IMR-90 (cell line): ENCODE results near the gene AAMP. TPM values are rescaled to one million over a fixed set of nuclear protein-coding genes. Genes with fewer than 3 reads are reported as not detected.

Experiments
- ATAC-seq: fragments of 200-7000 bp; cut with Tn5 transposase; 2 replicates; pipeline ENCODE4 v1.9.1; 2020; ENCODE audit warnings: low read depth, mild to moderate bottlenecking, moderate library complexity
- BruUV-seq: library from RNA; stranded (reverse); fragments of 400-500 nt; replicated peaks from 2 replicates; lab custom pipeline; 2021; lab: Mats Ljungman, UMichigan
- CTCF ChIA-PET: fragments of 300-600 bp; formaldehyde crosslinking; extraction: SDS; loops from one replicate; lab custom pipeline; 2021; ENCODE audit warnings: antibody characterized with exemption; lab: Yijun Ruan, JAX
- POLR2A ChIA-PET: fragments of 300-600 bp; sonication (Branson Sonifier 250); formaldehyde crosslinking; loops from one replicate; lab custom pipeline; 2022; ENCODE audit warnings: antibody characterized with exemption; ENCODE audit not compliant: unreplicated experiment; lab: Charles Lee
- DNase-seq: peaks from one replicate; pipeline ENCODE4 v3.0.0; 2013
- H2AFZ ChIP-seq: replicated peaks from 2 replicates; pipeline ENCODE3; 2013; ENCODE audit warnings: low read length, mild to moderate bottlenecking; ENCODE audit not compliant: poor library complexity
- H2AK5ac ChIP-seq: 2 replicates; pipeline ENCODE4 v1.6.1; 2013; ENCODE audit warnings: low read depth, low read length, inconsistent platforms
- H2AK9ac ChIP-seq: replicated peaks from 2 replicates; pipeline ENCODE3; 2013; ENCODE audit warnings: mild to moderate bottlenecking, low read depth, low read length, moderate library complexity; ENCODE audit not compliant: poor library complexity
- H2BK120ac ChIP-seq: 2 replicates; pipeline ENCODE4 v1.6.1; 2013; ENCODE audit warnings: low read depth, low read length, inconsistent platforms
- H2BK15ac ChIP-seq: 3 replicates; pipeline ENCODE4 v1.6.1; 2013; ENCODE audit warnings: low read depth, low read length, inconsistent platforms
- H2BK20ac ChIP-seq: 2 replicates; pipeline ENCODE4 v1.6.1; 2013; ENCODE audit warnings: low read depth, mild to moderate bottlenecking, inconsistent platforms, low read length, moderate library complexity
- H2BK5ac ChIP-seq: 2 replicates; pipeline ENCODE4 v1.6.1; 2013; ENCODE audit warnings: mild to moderate bottlenecking, low read depth, low read length, inconsistent platforms; ENCODE audit not compliant: poor library complexity, severe bottlenecking
- H3K14ac ChIP-seq: replicated peaks from 2 replicates; pipeline ENCODE4 v1.6.1; 2013; ENCODE audit warnings: low read depth, low read length, inconsistent platforms
- H3K18ac ChIP-seq: 2 replicates; pipeline ENCODE4 v1.6.1; 2013; ENCODE audit warnings: low read depth, low read length, control low read depth
- H3K23ac ChIP-seq: 2 replicates; pipeline ENCODE4 v1.6.1; 2013; ENCODE audit warnings: low read depth, low read length, inconsistent platforms
- H3K27ac ChIP-seq: 2 replicates; pipeline ENCODE4 v1.5.1; 2013; ENCODE audit warnings: mild to moderate bottlenecking, control low read depth, low read length; ENCODE audit not compliant: insufficient read depth
- H3K27me3 ChIP-seq: 2 replicates; pipeline ENCODE4 v1.6.1; 2013; ENCODE audit warnings: low read length; ENCODE audit not compliant: control insufficient read depth, insufficient read depth
- H3K36me3 ChIP-seq: 2 replicates; pipeline ENCODE4 v1.6.1; 2013; ENCODE audit warnings: low read length, mixed read lengths; ENCODE audit not compliant: control insufficient read depth, insufficient read depth
- H3K4ac ChIP-seq: 2 replicates; pipeline ENCODE4 v1.6.1; 2013; ENCODE audit warnings: low read depth, low read length, inconsistent platforms
- H3K4me1 ChIP-seq: 2 replicates; pipeline ENCODE4 v1.6.1; 2013; ENCODE audit warnings: low read length, mixed read lengths; ENCODE audit not compliant: control insufficient read depth, insufficient read depth
- H3K4me2 ChIP-seq: 2 replicates; pipeline ENCODE4 v1.6.1; 2013; ENCODE audit warnings: low read depth, mild to moderate bottlenecking, control low read depth, low read length, moderate library complexity
- H3K4me3 ChIP-seq: 2 replicates; pipeline ENCODE4 v1.5.1; 2013; ENCODE audit warnings: low read depth, mild to moderate bottlenecking, control low read depth, low read length, moderate library complexity; ENCODE audit not compliant: insufficient read depth
- H3K56ac ChIP-seq: 2 replicates; pipeline ENCODE4 v1.6.1; 2013; ENCODE audit warnings: low read length, inconsistent platforms; ENCODE audit not compliant: insufficient read depth; ENCODE audit errors: extremely low read depth
- H3K79me1 ChIP-seq, 2 experiments: 2 replicates each; pipeline ENCODE4 v1.6.1; 2013; ENCODE audit warnings: low read length in 2 of 2, inconsistent platforms in 1 of 2, low read depth in 1 of 2
- H3K9ac ChIP-seq: 2 replicates; pipeline ENCODE4 v1.6.1; 2013; ENCODE audit warnings: low read depth, low read length, control low read depth
- H3K9me1 ChIP-seq: 2 replicates; pipeline ENCODE4 v1.6.1; 2013; ENCODE audit warnings: low read length, inconsistent platforms; ENCODE audit not compliant: insufficient read depth
- H3K9me3 ChIP-seq: 2 replicates; pipeline ENCODE4 v1.6.1; 2013; ENCODE audit warnings: low read length; ENCODE audit not compliant: control insufficient read depth, insufficient read depth
- H4K20me1 ChIP-seq: 2 replicates; pipeline ENCODE4 v1.6.1; 2013; ENCODE audit warnings: low read length, inconsistent platforms; ENCODE audit not compliant: insufficient read depth
- H4K5ac ChIP-seq: 2 replicates; pipeline ENCODE4 v1.6.1; 2013; ENCODE audit warnings: mild to moderate bottlenecking, low read depth, low read length, control low read depth
- H4K8ac ChIP-seq, 2 experiments: 2 replicates each; pipeline ENCODE4 v1.6.1; 2013; ENCODE audit warnings: low read depth in 2 of 2, low read length in 2 of 2, control low read depth in 1 of 2, inconsistent platforms in 1 of 2
- H4K91ac ChIP-seq: 2 replicates; pipeline ENCODE4 v1.6.1; 2013; ENCODE audit warnings: low read depth, low read length, inconsistent platforms; ENCODE audit not compliant: insufficient read depth
- CEBPB ChIP-seq: IDR thresholded peaks from 2 replicates; pipeline ENCODE4 v1.6.1; 2012; ENCODE audit warnings: low read depth, low read length, improper control_type of control experiment
- FOS ChIP-seq: fragments of 150-350 bp; IDR thresholded peaks from 2 replicates; pipeline ENCODE4 v1.6.1; 2016; ENCODE audit warnings: low read depth, low read length
- MAFK ChIP-seq: IDR thresholded peaks from 2 replicates; pipeline ENCODE4 v1.6.1; 2012; ENCODE audit warnings: low read depth, low read length, improper control_type of control experiment
- POLR2A ChIP-seq: IDR thresholded peaks from 2 replicates; pipeline ENCODE4 v1.6.1; 2012; ENCODE audit warnings: mild to moderate bottlenecking, low read depth, low read length
- RCOR1 ChIP-seq: IDR thresholded peaks from 2 replicates; pipeline ENCODE4 v1.6.1; 2012; ENCODE audit warnings: mild to moderate bottlenecking, low read length, improper control_type of control experiment; ENCODE audit not compliant: insufficient replicate concordance
- RFX5 ChIP-seq: IDR thresholded peaks from 2 replicates; pipeline ENCODE4 v1.8.0; 2012; ENCODE audit warnings: low read depth, mild to moderate bottlenecking, low read length, moderate library complexity
- SMC3 ChIP-seq: fragments of 150-350 bp; IDR thresholded peaks from 2 replicates; pipeline ENCODE4 v1.6.1; 2016; ENCODE audit warnings: low read depth, mild to moderate bottlenecking, antibody characterized with exemption, low read length, moderate library complexity
- WGBS, 2 experiments: methylation state at CpG; one replicate each; pipeline versions ENCODE4 v1.1.5 to v1.1.7; 2013; ENCODE audit warnings: missing lambda C conversion rate in 2 of 2; ENCODE audit not compliant: insufficient read length in 1 of 2; ENCODE audit errors: extremely low coverage in 2 of 2; 5-methylcytosine and 5-hydroxymethylcytosine counted together
- dilution Hi-C: fragments of 300-500 bp; cut with HindIII; formaldehyde crosslinking; loops from one replicate; pipeline ENCODE4 v1.14.3; 2018; ENCODE audit warnings: low sequenced_read_pairs; ENCODE audit not compliant: unreplicated experiment
- in situ Hi-C: fragments of 300-500 bp; cut with MboI; formaldehyde crosslinking; loops from 3 replicates; pipeline ENCODE4 v1.14.3; 2019; ENCODE audit warnings: low sequenced_read_pairs, inconsistent platforms, mixed read lengths
- intact Hi-C: fragments of 100-400 bp; cut with micrococcal nuclease; formaldehyde crosslinking; loops from 2 replicates; pipeline ENCODE4 v1.10.0; 2022
- polyA plus RNA-seq, 3 experiments: library from polyadenylated mRNA; depleted of rRNA; stranded (reverse); fragments of >200 nt; gene quantifications; 2 replicates each; pipeline ENCODE4 v1.2.3, GENCODE V29; 2012; ENCODE audit warnings: low replicate concordance in 1 of 3
- total RNA-seq: library from RNA; depleted of rRNA; stranded (reverse); fragments of >200 nt; gene quantifications from 2 replicates; pipeline ENCODE4 v1.2.3, GENCODE V29; 2012
- TF ChIP-seq, protein P1 (sequence below): fragments of 150-350 bp; IDR thresholded peaks from 2 replicates; pipeline ENCODE4 v1.6.1; 2016; ENCODE audit warnings: low read depth, mild to moderate bottlenecking, low read length, moderate library complexity, borderline replicate concordance

The AAMP gene
- total and polyA plus RNA-seq, 2 of the 4 experiments (the other 2 are of a cell fraction): 104 to 112 TPM

DNA sequence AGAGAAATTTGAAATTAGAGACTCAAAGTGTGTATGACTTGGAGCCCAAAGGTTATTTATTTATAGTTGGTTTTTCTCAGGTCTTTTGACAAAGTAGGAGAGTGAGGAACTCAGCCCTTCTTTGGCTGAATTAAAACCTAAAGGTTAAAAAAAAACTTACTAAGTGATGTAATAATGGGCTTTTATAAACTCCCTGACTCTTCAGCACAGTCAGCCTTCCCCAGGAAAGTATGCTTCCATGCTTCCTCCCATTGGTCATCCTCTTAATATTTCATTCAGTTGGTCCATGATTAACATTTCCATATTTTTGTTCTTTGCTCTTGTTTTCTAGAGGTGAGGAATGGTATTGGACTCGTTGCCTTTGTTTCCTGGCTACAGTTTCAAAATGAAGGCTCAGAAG, 45.8 kb downstream of the AAMP start:
- in situ Hi-C loops (no loop called here), dilution Hi-C loops (no loop called here), intact Hi-C loops (no loop called here)
- Histone ChIP-seq H3K9me3 (no peaks in the 10 kb centered on the region), H3K4ac (no peak overlapping the region), H3K27ac (no peak overlapping the region), H3K9me1 (peaks cover 21% of the 10 kb centered on the region), H2AFZ (no peak overlapping the region), H2BK5ac (no peak overlapping the region), H3K79me1 (peaks cover 9 to 56% of the 10 kb centered on the region in 2 experiments; a peak in 3 of 4 replicates), H4K91ac (no peak overlapping the region), H4K8ac (no peak overlapping the region), H3K9ac (no peak overlapping the region), H2AK5ac (no peak overlapping the region), H3K4me2 (no peak overlapping the region), H3K36me3 (peaks cover 32% of the 10 kb centered on the region), H2BK15ac (no peak overlapping the region), H3K4me1 (peaks cover 22% of the 10 kb centered on the region), H3K14ac (no peak overlapping the region), H2BK20ac (no peak overlapping the region), H3K4me3 (no peak overlapping the region), H2AK9ac (no peak overlapping the region), H4K5ac (no peak overlapping the region), H4K20me1 (peaks cover 73% of the 10 kb centered on the region), H3K27me3 (no peaks in the 10 kb centered on the region), H3K56ac (no peak overlapping the region), H2BK120ac (no peak overlapping the region), H3K18ac (no peak overlapping the region), H3K23ac (no peak overlapping the region)
- WGBS, 2 experiments: no CpG with 5 or more reads among the region's 1 CpG
- ChIA-PET POLR2A (no interaction called here), CTCF (no interaction called here)
- DNase-seq: peak; percentile 55
- no TSS peak for BruUV-seq
- TF ChIP-seq MAFK (no peak), FOS (no peak), RCOR1 (no peak), SMC3 (no peak), POLR2A (no peak), CEBPB (no peak), RFX5 (no peak)
- TF ChIP-seq, protein P1, sequence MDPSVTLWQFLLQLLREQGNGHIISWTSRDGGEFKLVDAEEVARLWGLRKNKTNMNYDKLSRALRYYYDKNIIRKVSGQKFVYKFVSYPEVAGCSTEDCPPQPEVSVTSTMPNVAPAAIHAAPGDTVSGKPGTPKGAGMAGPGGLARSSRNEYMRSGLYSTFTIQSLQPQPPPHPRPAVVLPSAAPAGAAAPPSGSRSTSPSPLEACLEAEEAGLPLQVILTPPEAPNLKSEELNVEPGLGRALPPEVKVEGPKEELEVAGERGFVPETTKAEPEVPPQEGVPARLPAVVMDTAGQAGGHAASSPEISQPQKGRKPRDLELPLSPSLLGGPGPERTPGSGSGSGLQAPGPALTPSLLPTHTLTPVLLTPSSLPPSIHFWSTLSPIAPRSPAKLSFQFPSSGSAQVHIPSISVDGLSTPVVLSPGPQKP: no peak
- ATAC-seq: peak; percentile 33; the same call in 1 of the 2 replicates
